BLaER1 treated with 17β-estradiol and CSF1 and Interleukin-3, amounts not matched to agents 10 nM and 100 nM (cell line): ENCODE data around the gene OMP.

Source experiments
- H3K27ac ChIP-seq, 11 experiments: shearing (Covaris generic); formaldehyde crosslinking; 2 replicates each; pipeline ENCODE4 v1.8.1; 2022
- H3K27me3 ChIP-seq, 11 experiments: shearing (Covaris generic); formaldehyde crosslinking; 2 replicates each; pipeline ENCODE4 v1.8.1; 2022
- H3K36me3 ChIP-seq, 11 experiments: shearing (Covaris generic); formaldehyde crosslinking; 2 replicates each; pipeline ENCODE4 v1.8.1; 2022
- H3K4me1 ChIP-seq, 10 experiments: shearing (Covaris generic); formaldehyde crosslinking; 2 replicates each; pipeline ENCODE4 v1.8.1; 2022
- H3K4me2 ChIP-seq, 11 experiments: shearing (Covaris generic); formaldehyde crosslinking; 2 replicates each; pipeline ENCODE4 v1.8.1; 2022
- H3K4me3 ChIP-seq, 10 experiments: shearing (Covaris generic); formaldehyde crosslinking; 2 replicates each; pipeline ENCODE4 v1.8.1; 2022
- H3K9ac ChIP-seq, 11 experiments: shearing (Covaris generic); formaldehyde crosslinking; 2 replicates each; pipeline ENCODE4 v1.8.1; 2022
- H3K9me3 ChIP-seq, 11 experiments: shearing (Covaris generic); formaldehyde crosslinking; replicated peaks in 1 of 11; 2 replicates each; pipeline ENCODE4 v1.8.1; 2022
- H4K20me1 ChIP-seq, 11 experiments: shearing (Covaris generic); formaldehyde crosslinking; 2 replicates each; pipeline ENCODE4 v1.8.1; 2022
- Cebpa-rat ChIP-seq, 11 experiments: shearing (Covaris generic); IDR thresholded peaks; 2 replicates each; pipeline ENCODE4 v1.8.1; 2022

OMP gene

GRCh38 chr11:77124041-77124440 lies 21.4 kb downstream of the OMP start:
- Histone ChIP-seq H3K4me3 (no peak overlapping the region), H4K20me1 (peaks cover 0 to 14% (median 0%) of the 10 kb centered on the region in 11 experiments; a peak in 4 of 22 replicates), H3K36me3 (peaks cover 0 to 13% (median 0%) of the 10 kb centered on the region in 11 experiments; a peak in 4 of 22 replicates), H3K27ac (no peak overlapping the region), H3K27me3 (no peaks in the 10 kb centered on the region), H3K9me3 (no peaks in the 10 kb centered on the region), H3K9ac (no peak overlapping the region), H3K4me1 (peaks cover 31 to 83% (median 64%) of the 10 kb centered on the region in 10 experiments), H3K4me2 (peak overlapping the region in 3 of 11 experiments; percentile 3 to 12 (median 7); a peak in 1 of 22 replicates)
- no peak for TF ChIP-seq Cebpa-rat (IDR thresholded peaks at IDR 0.05)

GRCh38 chr11:77124488-77124887 lies 21.8 kb downstream of the OMP start:
- Histone ChIP-seq H3K9ac (no peak overlapping the region), H3K9me3 (no peaks in the 10 kb centered on the region), H4K20me1 (peaks cover 0 to 14% (median 0%) of the 10 kb centered on the region in 11 experiments; a peak in 4 of 22 replicates), H3K27me3 (no peaks in the 10 kb centered on the region), H3K27ac (no peak overlapping the region), H3K36me3 (peaks cover 0 to 8% (median 0%) of the 10 kb centered on the region in 11 experiments; a peak in 4 of 22 replicates), H3K4me3 (no peak overlapping the region), H3K4me2 (peak overlapping the region in 4 of 11 experiments; percentile 3 to 12 (median 10); a peak in 3 of 22 replicates), H3K4me1 (peaks cover 31 to 84% (median 66%) of the 10 kb centered on the region in 10 experiments)
- no peak for TF ChIP-seq Cebpa-rat (IDR thresholded peaks at IDR 0.05)

GRCh38 chr11:77125191-77125590 lies 22.6 kb downstream of the OMP start:
- Histone ChIP-seq H3K36me3 (peaks cover 0 to 7% (median 0%) of the 10 kb centered on the region in 11 experiments; a peak in 3 of 22 replicates), H3K4me2 (peak overlapping the region in 5 of 11 experiments; percentile 7 to 87 (median 18); a peak in 3 of 22 replicates), H3K27ac (no peak overlapping the region), H3K9ac (no peak overlapping the region), H3K9me3 (no peaks in the 10 kb centered on the region), H3K27me3 (no peaks in the 10 kb centered on the region), H4K20me1 (peaks cover 0 to 14% (median 0%) of the 10 kb centered on the region in 11 experiments; a peak in 4 of 22 replicates), H3K4me1 (peaks cover 31 to 90% (median 71%) of the 10 kb centered on the region in 10 experiments), H3K4me3 (no peak overlapping the region)
- TF ChIP-seq Cebpa-rat (IDR thresholded peaks at IDR 0.05) = no peak

- no peak overlapping the region for H3K27ac ChIP-seq
- H3K36me3 ChIP-seq = peaks cover 0 to 7% (median 0%) of the 10 kb centered on the region in 11 experiments; a peak in 2 of 22 replicates
- TF ChIP-seq Cebpa-rat (IDR thresholded peaks at IDR 0.05) = no peak
Observed at GRCh38 chr11:77125695-77126094, 23.1 kb downstream of the OMP start.

GRCh38 chr11:77126156-77126775 lies 23.6 kb downstream of the OMP start:
- Histone ChIP-seq H3K27ac (no peak overlapping the region), H3K4me2 (peak overlapping the region in 8 of 11 experiments; percentile 69 to 93 (median 80); a peak in 14 of 22 replicates), H3K9me3 (no peaks in the 10 kb centered on the region), H4K20me1 (peaks cover 0 to 6% (median 0%) of the 10 kb centered on the region in 11 experiments; a peak in 2 of 22 replicates), H3K9ac (peak overlapping the region in 3 of 11 experiments; percentile 9 to 55 (median 36); a peak in 2 of 22 replicates), H3K4me1 (peaks cover 23 to 91% (median 72%) of the 10 kb centered on the region in 10 experiments), H3K36me3 (peaks cover 0 to 7% (median 0%) of the 10 kb centered on the region in 11 experiments; a peak in 1 of 22 replicates), H3K27me3 (no peaks in the 10 kb centered on the region), H3K4me3 (no peak overlapping the region)
- no peak for TF ChIP-seq Cebpa-rat (IDR thresholded peaks at IDR 0.05)

More at GRCh38 chr11:77125695-77126094, 23.1 kb downstream of the OMP start:
- peaks cover 0 to 12% (median 0%) of the 10 kb centered on the region in 11 experiments; a peak in 4 of 22 replicates for H4K20me1 ChIP-seq
- H3K9ac ChIP-seq = peak overlapping the region in 1 of 11 experiments; percentile 9; a peak in 1 of 22 replicates
- peak overlapping the region in 4 of 11 experiments; percentile 15 to 87 (median 52); a peak in 5 of 22 replicates for H3K4me2 ChIP-seq
- no peaks in the 10 kb centered on the region for H3K27me3 ChIP-seq
- H3K4me1 ChIP-seq = peaks cover 29 to 91% (median 72%) of the 10 kb centered on the region in 10 experiments
- no peak overlapping the region for H3K4me3 ChIP-seq
- no peaks in the 10 kb centered on the region for H3K9me3 ChIP-seq

- Histone ChIP-seq H3K9ac (peak overlapping the region; percentile 5 to 71 (median 39); a peak in 15 of 22 replicates), H3K27ac (no peak overlapping the region; a peak in 1 of 22 replicates), H3K4me3 (peak overlapping the region; percentile 39 to 65 (median 44); a peak in 16 of 20 replicates), H3K4me1 (peaks cover 23 to 91% (median 72%) of the 10 kb centered on the region in 10 experiments), H3K27me3 (no peaks in the 10 kb centered on the region), H3K36me3 (peaks cover 0 to 7% (median 0%) of the 10 kb centered on the region in 11 experiments; a peak in 1 of 22 replicates), H4K20me1 (peaks cover 0 to 6% (median 0%) of the 10 kb centered on the region in 11 experiments; a peak in 2 of 22 replicates), H3K9me3 (no peaks in the 10 kb centered on the region), H3K4me2 (peak overlapping the region; percentile 69 to 93 (median 78))
- no peak for TF ChIP-seq Cebpa-rat (IDR thresholded peaks at IDR 0.05)
Observed at GRCh38 chr11:77126861-77127234, 24.2 kb downstream of the OMP start.

GRCh38 chr11:77127235-77127911 lies 24.7 kb downstream of the OMP start:
- Histone ChIP-seq H3K4me3 (peak overlapping the region; percentile 39 to 65 (median 44); a peak in 18 of 20 replicates), H3K27me3 (no peaks in the 10 kb centered on the region), H3K27ac (peak overlapping the region in 1 of 11 experiments; percentile 24; a peak in 1 of 22 replicates), H3K4me2 (peak overlapping the region; percentile 69 to 93 (median 78)), H3K9ac (peak overlapping the region; percentile 5 to 71 (median 39); a peak in 15 of 22 replicates), H3K9me3 (no peaks in the 10 kb centered on the region), H4K20me1 (peaks cover 0 to 6% (median 0%) of the 10 kb centered on the region in 11 experiments; a peak in 2 of 22 replicates), H3K4me1 (peaks cover 25 to 89% (median 71%) of the 10 kb centered on the region in 10 experiments), H3K36me3 (peaks cover 0 to 7% (median 0%) of the 10 kb centered on the region in 11 experiments; a peak in 1 of 22 replicates)
- TF ChIP-seq Cebpa-rat (IDR thresholded peaks at IDR 0.05) = no peak

GRCh38 chr11:77127920-77128691 lies 25.5 kb downstream of the OMP start, which contains the start of gene MYO7A:
Gene MYO7A, plus strand, starts transcription at chr11:77128246. Its CDS starts 2,389 bp downstream, at chr11:77130635.
- Histone ChIP-seq H3K27me3 (no peaks in the 10 kb centered on the region), H3K27ac (peak within 1 kb of the TSS in 1 of 11 experiments; percentile 24; a peak in 1 of 22 replicates), H3K9ac (peak within 1 kb of the TSS; percentile 5 to 71 (median 39); a peak in 15 of 22 replicates), H3K4me2 (peak within 1 kb of the TSS; percentile 69 to 93 (median 78)), H4K20me1 (peaks cover 0 to 6% (median 0%) of the 10 kb centered on the region in 11 experiments; a peak in 2 of 22 replicates), H3K9me3 (peaks cover 0 to 5% (median 0%) of the 10 kb centered on the region in 11 experiments; a peak in 5 of 22 replicates), H3K4me1 (peaks cover 25 to 86% (median 68%) of the 10 kb centered on the region in 10 experiments), H3K36me3 (peaks cover 0 to 2% (median 0%) of the 10 kb centered on the region in 11 experiments; a peak in 1 of 22 replicates), H3K4me3 (peak within 1 kb of the TSS; percentile 39 to 65 (median 44); a peak in 18 of 20 replicates)
- no peak for TF ChIP-seq Cebpa-rat (IDR thresholded peaks at IDR 0.05)
